Spleen (tissue), 11 donors: ENCODE data around the gene KXD1. TPM values are rescaled to one million over a fixed set of nuclear protein-coding genes. Genes with fewer than 3 reads are reported as not detected.
A peak's percentile ranks its signal among the peaks of the same experiment; 100 is the strongest.
"Not testable (repeated sequence)": the region's sequence is repeated elsewhere in the genome, so short reads cannot be mapped to it uniquely, and the experiment has no call there.

Experiments used
- DNase-seq: peaks from one replicate; pipeline ENCODE4 v3.0.0-alpha.2; 2020
- H3K27ac ChIP-seq, 8 donors: fragments of 200-600 bp; sonication (generic) in 7 of 8; 1 replicate in 4 of 8; 2 replicates in 4 of 8; pipeline versions ENCODE4 v1.5.0 to v1.8.0; 2016 to 2021; ENCODE audit warnings: inconsistent platforms in 4 of 8, mild to moderate bottlenecking in 4 of 8, moderate library complexity in 1 of 8
- H3K27me3 ChIP-seq, 7 donors: fragments of 200-600 bp; sonication (generic) in 6 of 7; replicated peaks in 1 of 7; 1 replicate in 4 of 7; 2 replicates in 3 of 7; pipeline versions ENCODE4 v1.5.0 to v1.8.0; 2016 to 2021; ENCODE audit warnings: inconsistent platforms in 3 of 7, mild to moderate bottlenecking in 1 of 7
- H3K36me3 ChIP-seq, 6 donors: fragments of 200-600 bp; sonication (generic) in 5 of 6; 1 replicate in 4 of 6; 2 replicates in 2 of 6; pipeline versions ENCODE4 v1.5.0 to v1.8.0; 2016 to 2021; ENCODE audit warnings: inconsistent platforms in 2 of 6
- H3K4me1 ChIP-seq, 6 donors: fragments of 200-600 bp; sonication (generic) in 5 of 6; 1 replicate in 3 of 6; 2 replicates in 3 of 6; pipeline versions ENCODE4 v1.5.0 to v1.8.0; 2016 to 2021; ENCODE audit warnings: inconsistent platforms in 3 of 6
- H3K4me3 ChIP-seq, 8 donors: fragments of 200-600 bp; sonication (generic) in 7 of 8; 1 replicate in 4 of 8; 2 replicates in 4 of 8; pipeline versions ENCODE4 v1.5.0 to v1.8.0; 2016 to 2021; ENCODE audit warnings: inconsistent platforms in 4 of 8, mild to moderate bottlenecking in 4 of 8, moderate library complexity in 2 of 8
- H3K9me3 ChIP-seq, 8 donors: fragments of 200-600 bp; sonication (generic) in 7 of 8; 1 replicate in 4 of 8; 2 replicates in 4 of 8; pipeline versions ENCODE4 v1.5.0 to v1.8.0; 2016 to 2021; ENCODE audit warnings: inconsistent platforms in 4 of 8
- CTCF ChIP-seq, 11 experiments: fragments of 200-600 bp in 7 of 11; fragments of 450-650 bp in 4 of 11; sonication (generic) in 4 of 11; IDR thresholded peaks in 8 of 11; conservative IDR thresholded peaks in 3 of 11; 1 replicate in 7 of 11; 2 replicates in 4 of 11; pipeline versions ENCODE4 v1.4.0 to v1.8.0; 2016 to 2021; ENCODE audit warnings: antibody characterized with exemption in 11 of 11, inconsistent platforms in 4 of 11, mild to moderate bottlenecking in 1 of 11
- POLR2A ChIP-seq, 3 donors: fragments of 450-650 bp; IDR thresholded peaks; one replicate each; pipeline ENCODE4 v1.5.1; 2017; ENCODE audit warnings: antibody characterized with exemption in 3 of 3, mild to moderate bottlenecking in 1 of 3
- POLR2AphosphoS5 ChIP-seq, 3 donors: sonication (generic); formaldehyde crosslinking; IDR thresholded peaks; one replicate each; pipeline ENCODE4 v1.5.1; 2017; ENCODE audit warnings: antibody characterized with exemption in 3 of 3
- WGBS, 5 donors: extraction: QIAGEN DNeasy Blood & Tissue Kit in 3 of 5; methylation state at CpG; one replicate each; pipeline versions ENCODE4 v1.1.5 to v1.1.7; 2013 to 2018; 5-methylcytosine and 5-hydroxymethylcytosine counted together
- intact Hi-C: fragments of 100-400 bp; cut with DNase I; formaldehyde crosslinking; loops from one replicate; pipeline ENCODE4 v1.15.0; 2023; ENCODE audit warnings: low total_unique reads
- polyA plus RNA-seq, 3 donors: library from polyadenylated mRNA; stranded (reverse); fragments of 200-250 nt; gene quantifications; one replicate each; pipeline ENCODE4 v1.2.1, GENCODE V29; 2013
- total RNA-seq, 7 donors: library from RNA; depleted of rRNA in 3 of 7; stranded (reverse); fragments of >200 nt in 3 of 7; fragmentation: NEBNext Ultra II Directional in 4 of 7; extraction: Animal tissue kit (Norgen Biotek cat#: 25700) in 4 of 7; gene quantifications; one replicate each; pipeline versions ENCODE4 v1.1.0 to v1.2.1, GENCODE V29; 2016 to 2021
- donor health status: healthy with polysubstance abuse.
- donor health status: DM: no; HTN: no; CAD: no; lungs with moderate emphysema.
- donor health status: DM: no; HTN: no; CAD: no.
- donor health status: Bipolar disorder and iron deficiency.
- donor health status: healthy.
- donor health status: DM: no; HTN: no; CAD: no.
- donor health status: DM: yes; HTN: yes; CAD: no.

KXD1 gene
- total and polyA plus RNA-seq, 10 donors, result 63.9 to 90.9 (median 74.8) TPM

GRCh38 chr19:18595475-18595874, 37.8 kb downstream of the KXD1 start:
- H3K36me3 ChIP-seq, result peaks cover 0 to 20% (median 13%) of the 10 kb centered on the region in 6 donors
- no peak overlapping the region for H3K27ac ChIP-seq
- no peaks in the 10 kb centered on the region for H3K9me3 ChIP-seq
- H3K4me3 ChIP-seq, result no peak overlapping the region
- H3K27me3 ChIP-seq, result peaks cover 0 to 63% (median 17%) of the 10 kb centered on the region in 7 donors
- H3K4me1 ChIP-seq, result peaks cover 10 to 45% (median 29%) of the 10 kb centered on the region in 6 donors
- intact Hi-C loops, result no loop called here
- no peak for DNase-seq
- TF ChIP-seq POLR2A (IDR thresholded peaks at IDR 0.05) (no peak), POLR2AphosphoS5 (IDR thresholded peaks at IDR 0.05) (no peak), CTCF (IDR thresholded peaks at IDR 0.05 in 8 of 11, conservative IDR thresholded peaks at IDR 0.05 in 3 of 11) (no peak)
- 63 to 84% (median 73%) methylated on average over 6 of the region's 6 CpGs for WGBS, 5 donors

GRCh38 chr19:18596752-18597157, 39.1 kb downstream of the KXD1 start:
- no peak overlapping the region for H3K27ac ChIP-seq
- DNase-seq, result peak; percentile 80
- intact Hi-C loops, result no loop called here
- H3K4me3 ChIP-seq, result peak overlapping the region in 1 of 8 donors; percentile 11
- TF ChIP-seq POLR2AphosphoS5 (IDR thresholded peaks at IDR 0.05) (peak in 2 of 3 donors; percentile 26 to 47), CTCF (IDR thresholded peaks at IDR 0.05 in 8 of 11, conservative IDR thresholded peaks at IDR 0.05 in 3 of 11) (no peak)
- peaks cover 9 to 39% (median 28%) of the 10 kb centered on the region in 6 donors for H3K4me1 ChIP-seq
- H3K9me3 ChIP-seq, result no peaks in the 10 kb centered on the region
- peaks cover 0 to 7% (median 1%) of the 10 kb centered on the region in 6 donors for H3K36me3 ChIP-seq
- 3 to 9% (median 7%) methylated on average over 8 to 21 of the region's 21 CpGs for WGBS, 5 donors
- peaks cover 0 to 76% (median 20%) of the 10 kb centered on the region in 7 donors for H3K27me3 ChIP-seq

GRCh38 chr19:18597809-18598660, 40.4 kb downstream of the KXD1 start:
- Histone ChIP-seq H3K4me1 (peaks cover 9 to 39% (median 28%) of the 10 kb centered on the region in 6 donors), H3K9me3 (no peaks in the 10 kb centered on the region), H3K27ac (no peak overlapping the region), H3K27me3 (peaks cover 0 to 89% (median 27%) of the 10 kb centered on the region in 7 donors), H3K36me3 (no peaks in the 10 kb centered on the region), H3K4me3 (no peak overlapping the region)
- WGBS, 5 donors, result 45 to 56% (median 47%) methylated on average over 18 to 25 of the region's 25 CpGs
- TF ChIP-seq CTCF (IDR thresholded peaks at IDR 0.05 in 8 of 11, conservative IDR thresholded peaks at IDR 0.05 in 3 of 11), result no peak
- TF ChIP-seq POLR2AphosphoS5 (IDR thresholded peaks at IDR 0.05), result no peak
- TF ChIP-seq POLR2A (IDR thresholded peaks at IDR 0.05), result no peak
- no peak for DNase-seq
- intact Hi-C loops, result no loop called here

- Histone ChIP-seq H3K4me3 (no peak overlapping the region), H3K9me3 (no peaks in the 10 kb centered on the region), H3K27ac (no peak overlapping the region), H3K27me3 (peaks cover 8 to 97% (median 41%) of the 10 kb centered on the region in 7 donors), H3K4me1 (peaks cover 7 to 39% (median 24%) of the 10 kb centered on the region in 6 donors), H3K36me3 (no peaks in the 10 kb centered on the region)
- intact Hi-C loops, result no loop called here
- DNase-seq, result no peak
- 70 to 91% (median 88%) methylated on average over 10 to 20 of the region's 20 CpGs for WGBS, 5 donors
- TF ChIP-seq POLR2A (IDR thresholded peaks at IDR 0.05) (no peak), POLR2AphosphoS5 (IDR thresholded peaks at IDR 0.05) (no peak), CTCF (IDR thresholded peaks at IDR 0.05 in 8 of 11, conservative IDR thresholded peaks at IDR 0.05 in 3 of 11) (no peak)
Observed at GRCh38 chr19:18599485-18599884, 41.8 kb downstream of the KXD1 start.

- H3K27ac ChIP-seq, DNase-seq, H3K36me3 ChIP-seq, H3K4me3 ChIP-seq, intact Hi-C loops, H3K9me3 ChIP-seq: not testable (repeated sequence)
- 85 to 93% (median 89%) methylated on average over 15 of the region's 15 CpGs for WGBS, 5 donors
- Histone ChIP-seq H3K4me1 (peaks cover 0 to 40% (median 18%) of the 10 kb centered on the region in 6 donors), H3K27me3 (peaks cover 10 to 97% (median 55%) of the 10 kb centered on the region in 7 donors)
Observed at GRCh38 chr19:18600692-18601397, 43.2 kb downstream of the KXD1 start.
